HEK293T (cell line): ENCODE measurements around the gene JAKMIP2.

Experiments
- ARNT ChIP-seq: fragments of 450-650 bp; IDR thresholded peaks from 2 replicates; pipeline ENCODE4 v1.6.1; 2017; ENCODE audit warnings: mild to moderate bottlenecking
- BHLHE40 ChIP-seq: fragments of 450-650 bp; IDR thresholded peaks from 2 replicates; pipeline ENCODE4 v1.6.1; 2016; ENCODE audit warnings: mild to moderate bottlenecking, moderate library complexity, borderline replicate concordance
- ELF4 ChIP-seq: fragments of 450-650 bp; IDR thresholded peaks from 2 replicates; pipeline ENCODE4 v1.6.1; 2017; ENCODE audit warnings: antibody characterized with exemption
- FOXA1 ChIP-seq: fragments of 450-650 bp; IDR thresholded peaks from 2 replicates; pipeline ENCODE4 v1.6.1; 2016; ENCODE audit warnings: mild to moderate bottlenecking
- FOXM1 ChIP-seq: fragments of 450-650 bp; IDR thresholded peaks from 2 replicates; pipeline ENCODE4 v1.6.1; 2017; ENCODE audit warnings: mild to moderate bottlenecking, borderline replicate concordance
- HDGF ChIP-seq: fragments of 450-650 bp; IDR thresholded peaks from 2 replicates; pipeline ENCODE4 v1.6.1; 2017; ENCODE audit warnings: antibody characterized with exemption, borderline replicate concordance
- L3MBTL2 ChIP-seq: fragments of 450-650 bp; conservative IDR thresholded peaks from 2 replicates; pipeline ENCODE4 v1.6.1; 2016; ENCODE audit warnings: mild to moderate bottlenecking
- NFRKB ChIP-seq: fragments of 450-650 bp; IDR thresholded peaks from 2 replicates; pipeline ENCODE4 v1.6.1; 2016; ENCODE audit warnings: mild to moderate bottlenecking, moderate library complexity
- SP1 ChIP-seq: fragments of 450-650 bp; IDR thresholded peaks from 2 replicates; pipeline ENCODE4 v1.6.1; 2017
- SUZ12 ChIP-seq: fragments of 450-650 bp; IDR thresholded peaks from 2 replicates; pipeline ENCODE4 v1.6.1; 2016; ENCODE audit warnings: mild to moderate bottlenecking
- ZNF384 ChIP-seq: fragments of 450-650 bp; IDR thresholded peaks from 2 replicates; pipeline ENCODE4 v1.6.1; 2016
- TF ChIP-seq, protein P1 (sequence below): fragments of 450-650 bp; IDR thresholded peaks from 2 replicates; pipeline ENCODE4 v1.6.1; 2016

GRCh38 chr5:147687118-147687517 lies 95.4 kb downstream of the JAKMIP2 start:
- TF ChIP-seq SP1 (no peak), NFRKB (no peak), FOXA1 (no peak), SUZ12 (no peak), ARNT (no peak), ELF4 (no peak), FOXM1 (no peak), BHLHE40 (no peak), L3MBTL2 (no peak), HDGF (no peak), ZNF384 (no peak)
- TF ChIP-seq, protein P1, sequence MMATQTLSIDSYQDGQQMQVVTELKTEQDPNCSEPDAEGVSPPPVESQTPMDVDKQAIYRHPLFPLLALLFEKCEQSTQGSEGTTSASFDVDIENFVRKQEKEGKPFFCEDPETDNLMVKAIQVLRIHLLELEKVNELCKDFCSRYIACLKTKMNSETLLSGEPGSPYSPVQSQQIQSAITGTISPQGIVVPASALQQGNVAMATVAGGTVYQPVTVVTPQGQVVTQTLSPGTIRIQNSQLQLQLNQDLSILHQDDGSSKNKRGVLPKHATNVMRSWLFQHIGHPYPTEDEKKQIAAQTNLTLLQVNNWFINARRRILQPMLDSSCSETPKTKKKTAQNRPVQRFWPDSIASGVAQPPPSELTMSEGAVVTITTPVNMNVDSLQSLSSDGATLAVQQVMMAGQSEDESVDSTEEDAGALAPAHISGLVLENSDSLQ, result no peak
